K562 (cell line): ENCODE measurements around the gene PLD1. TPM values are rescaled to one million over a fixed set of nuclear protein-coding genes. Genes with fewer than 3 reads are reported as not detected.

Experiments
- ATAC-seq: fragments of 200-7000 bp; cut with Tn5 transposase; 3 replicates; pipeline ENCODE4 v1.9.1; 2020; ENCODE audit warnings: moderate library complexity
- BruUV-seq: library from RNA; stranded (reverse); fragments of 400-500 nt; replicated peaks from 2 replicates; lab custom pipeline; 2021; lab: Mats Ljungman, UMichigan
- CTCF ChIA-PET: fragments of 300-600 bp; formaldehyde crosslinking; extraction: SDS; loops from one replicate; lab custom pipeline; 2021; ENCODE audit warnings: low intra/inter-chr PET ratio; lab: Yijun Ruan, JAX
- POLR2A ChIA-PET: fragments of 300-600, 350-650 bp; sonication (Branson Sonifier 250); formaldehyde crosslinking; extraction: SDS; loops from one replicate; lab custom pipeline; 2021; ENCODE audit warnings: antibody characterized with exemption, inconsistent platforms; lab: Yijun Ruan, JAX
- DNase-seq, 4 experiments: peaks; one replicate each; pipeline versions ENCODE4 v3.0.0 to v3.0.0-alpha.2; 2011 to 2018; ENCODE audit warnings: low spot score in 3 of 4, mixed read lengths in 3 of 4; ENCODE audit errors: extremely low read depth in 1 of 4
- FAIRE-seq: peaks from 2 replicates; lab custom pipeline; 2011; peaks lifted over from hg19 to GRCh38; lab: Jason Lieb, UNC
- H2AFZ ChIP-seq: 2 replicates; pipeline ENCODE4 v1.6.0; 2011; ENCODE audit warnings: low read depth, low read length, control low read depth, inconsistent platforms
- H3K27ac ChIP-seq: fragments of 200-600 bp; 3 replicates; pipeline ENCODE4 v1.8.0; 2011; ENCODE audit warnings: low read depth, mild to moderate bottlenecking, control low read depth, inconsistent platforms, low read length, moderate library complexity, mixed read lengths; ENCODE audit errors: extremely low read depth
- H3K27me3 ChIP-seq, 2 experiments: fragments of 300-600 bp in 1 of 2; 2 replicates in 1 of 2; 3 replicates in 1 of 2; pipeline versions ENCODE4 v1.6.0 to v1.8.0; 2011; ENCODE audit warnings: inconsistent platforms in 2 of 2, low read length in 2 of 2, mild to moderate bottlenecking in 1 of 2, mixed read lengths in 1 of 2, moderate library complexity in 1 of 2; ENCODE audit not compliant: control insufficient read depth in 2 of 2, insufficient read depth in 2 of 2
- H3K36me3 ChIP-seq: fragments of 300-600 bp; 3 replicates; pipeline ENCODE4 v1.8.0; 2011; ENCODE audit warnings: mild to moderate bottlenecking, low read length, inconsistent platforms; ENCODE audit not compliant: control insufficient read depth, insufficient read depth
- H3K4me1 ChIP-seq, 2 experiments: fragments of 200-600 bp in 1 of 2; replicated peaks in 1 of 2; 2 replicates in 1 of 2; 3 replicates in 1 of 2; pipeline versions ENCODE4 v1.5.1 to v1.8.0; 2011; ENCODE audit warnings: inconsistent platforms in 2 of 2, low read length in 2 of 2, mild to moderate bottlenecking in 1 of 2, mixed read lengths in 1 of 2, moderate library complexity in 1 of 2; ENCODE audit not compliant: control insufficient read depth in 2 of 2, insufficient read depth in 2 of 2
- H3K4me2 ChIP-seq: 2 replicates; pipeline ENCODE4 v1.6.1; 2011; ENCODE audit warnings: low read length, control low read depth, inconsistent platforms, mixed read lengths; ENCODE audit not compliant: insufficient read depth
- H3K4me3 ChIP-seq: fragments of 200-600 bp; sonication (generic), shearing (Covaris generic); 2 replicates; pipeline ENCODE4 v1.5.1; 2016; ENCODE audit warnings: control low read depth, inconsistent platforms
- H3K79me2 ChIP-seq: fragments of 200-600 bp; 3 replicates; pipeline ENCODE4 v1.8.0; 2011; ENCODE audit warnings: low read length, inconsistent platforms; ENCODE audit not compliant: control insufficient read depth, insufficient read depth
- H3K9ac ChIP-seq, 2 experiments: 2 replicates each; pipeline versions ENCODE4 v1.6.0 to v1.6.1; 2011; ENCODE audit warnings: low read depth in 2 of 2, low read length in 2 of 2, control low read depth in 1 of 2, inconsistent platforms in 1 of 2, mild to moderate bottlenecking in 1 of 2, mixed read lengths in 1 of 2; ENCODE audit not compliant: insufficient read depth in 1 of 2
- H3K9me1 ChIP-seq: one replicate; pipeline ENCODE4 v1.6.0; 2011; ENCODE audit warnings: inconsistent platforms, mild to moderate bottlenecking, low read length, moderate library complexity; ENCODE audit not compliant: control insufficient read depth, insufficient read depth
- H3K9me3 ChIP-seq: replicated peaks from 2 replicates; pipeline ENCODE4 v1.5.1; 2011; ENCODE audit warnings: low read depth, low read length, inconsistent platforms; ENCODE audit not compliant: control insufficient read depth, insufficient read depth
- H4K20me1 ChIP-seq: replicated peaks from 2 replicates; pipeline ENCODE4 v1.6.1; 2011; ENCODE audit warnings: low read length, inconsistent platforms, mixed read lengths; ENCODE audit not compliant: control insufficient read depth, insufficient read depth
- ADNP ChIP-seq: fragments of 200-800 bp; sonication (Bioruptor generic); IDR thresholded peaks from 2 replicates; pipeline ENCODE4 v1.6.1; 2016; ENCODE audit warnings: missing genetic modification characterization, missing compliant biosample characterization
- ETS2 ChIP-seq: IDR thresholded peaks from 2 replicates; pipeline ENCODE4 v1.6.1; 2016; ENCODE audit warnings: borderline replicate concordance, missing genetic modification characterization, mild to moderate bottlenecking, moderate library complexity, missing compliant biosample characterization; ENCODE audit not compliant: poor library complexity, severe bottlenecking
- NCOA1 ChIP-seq: fragments of 450-650 bp; IDR thresholded peaks from 2 replicates; pipeline ENCODE4 v1.6.1; 2016; ENCODE audit warnings: low read depth
- PRDM10 ChIP-seq: fragments of 450-650 bp; IDR thresholded peaks from 2 replicates; pipeline ENCODE4 v1.6.1; 2018; ENCODE audit not compliant: partially characterized antibody
- SAFB2 ChIP-seq: fragments of 200-400 bp; formaldehyde crosslinking; IDR thresholded peaks from 2 replicates; pipeline ENCODE4 v1.6.1; 2018; ENCODE audit warnings: borderline replicate concordance, low read length, low read depth, moderate library complexity; ENCODE audit not compliant: severe bottlenecking
- SMARCC2 ChIP-seq: fragments of 450-650 bp; IDR thresholded peaks from 2 replicates; pipeline ENCODE4 v1.6.1; 2017; ENCODE audit warnings: antibody characterized with exemption, moderate library complexity, mild to moderate bottlenecking, low read depth
- TCFL5 ChIP-seq: fragments of 250-450 bp; sonication (Bioruptor Pico); conservative IDR thresholded peaks from 2 replicates; pipeline ENCODE4 v1.6.1; 2021; ENCODE audit warnings: mild to moderate bottlenecking, moderate library complexity, matching md5 sums
- UBTF ChIP-seq, 2 experiments: IDR thresholded peaks; 2 replicates each; pipeline ENCODE4 v1.6.1; 2012; ENCODE audit warnings: improper control_type of control experiment in 2 of 2, low read depth in 2 of 2, low read length in 2 of 2, borderline replicate concordance in 1 of 2
- ZNF212 ChIP-seq: fragments of 450-650 bp; formaldehyde crosslinking; IDR thresholded peaks from 2 replicates; pipeline ENCODE4 v1.4.0; 2020; ENCODE audit warnings: mild to moderate bottlenecking
- ZNF311 ChIP-seq: fragments of 250-450 bp; sonication (Bioruptor Pico); IDR thresholded peaks from 2 replicates; pipeline ENCODE4 v1.4.0; 2020; ENCODE audit warnings: mild to moderate bottlenecking, moderate library complexity
- ZNF354B ChIP-seq: fragments of 250-450 bp; sonication (Bioruptor Pico); IDR thresholded peaks from 2 replicates; pipeline ENCODE4 v1.4.0; 2020
- WGBS: fragments of 100-300 bp; shearing (Covaris generic); methylation state at CpG from one replicate; pipeline ENCODE4 v1.1.6; 2016; ENCODE audit warnings: low coverage, mixed read lengths; ENCODE audit not compliant: insufficient coverage; ENCODE audit errors: missing lambda C conversion rate; 5-methylcytosine and 5-hydroxymethylcytosine counted together
- in situ Hi-C: fragments of 300-500 bp; cut with MboI; formaldehyde crosslinking; loops from 4 replicates; pipeline ENCODE4 v1.15.0; 2018; ENCODE audit warnings: inconsistent platforms, mixed read lengths
- intact Hi-C: fragments of 100-400 bp; cut with micrococcal nuclease; formaldehyde crosslinking; loops from 2 replicates; pipeline ENCODE4 v1.14.2; 2022
- polyA plus RNA-seq, 8 experiments: library from polyadenylated mRNA; depleted of rRNA in 4 of 8; stranded (reverse) in 5 of 8; unstranded in 3 of 8; fragments of >200 nt; fragmentation: Nextera tagmentation in 2 of 8; fragmentation: Illumina TruSeq in 1 of 8; extraction: Ambion mirVana in 2 of 8; extraction: Trizol in 1 of 8; gene quantifications; 2 replicates each; pipeline versions ENCODE4 v1.2.1 to v1.2.3, GENCODE V29; 2011 to 2014; ENCODE audit warnings: inconsistent platforms in 1 of 8, missing spikeins in 1 of 8
- total RNA-seq, 7 experiments: library from RNA; depleted of rRNA in 6 of 7; stranded (reverse); fragments of >200 nt in 6 of 7; fragmentation: Illumina TruSeq in 2 of 7; extraction: Trizol in 2 of 7; gene quantifications; 2 replicates each; pipeline versions ENCODE4 v1.2.1 to v1.2.3, GENCODE V29; 2011 to 2021; ENCODE audit warnings: low replicate concordance in 1 of 7

Gene PLD1
- total and polyA plus RNA-seq, 9 of the 15 experiments (the other 6 are each of a cell fraction or from before 2014, with no cell fraction given): 8.4 to 26.1 (median 18.6) TPM

- no peaks in the 10 kb centered on the region for H3K9me1 ChIP-seq
- FAIRE-seq: no peak
- BruUV-seq: no TSS peak
- no peak for ATAC-seq
- H2AFZ ChIP-seq: no peak overlapping the region
- no peaks in the 10 kb centered on the region for H4K20me1 ChIP-seq
- H3K79me2 ChIP-seq: no peaks in the 10 kb centered on the region
- DNase-seq: no peak
- H3K4me1 ChIP-seq: peaks cover 0 to 12% of the 10 kb centered on the region in 2 experiments; a peak in 4 of 5 replicates
- H3K27ac ChIP-seq: no peak overlapping the region
- WGBS: 91% methylated on average over 23 of the region's 40 CpGs
- 0 out of 2 replicates have a peak, but pooled peaks cover 2% of the 10 kb centered on the region for H3K9me3 ChIP-seq
- no peak overlapping the region for H3K4me2 ChIP-seq
- ChIA-PET CTCF (no interaction called here), POLR2A (interaction anchor here (0.7 to 1.3 kb wide), 2 partner anchors 9 to 20 kb away, joined by 3 read pairs; no protein-coding TSS in a partner anchor)
- in situ Hi-C loops (no loop called here), intact Hi-C loops (no loop called here)
- H3K36me3 ChIP-seq: no peaks in the 10 kb centered on the region
- H3K27me3 ChIP-seq: no peaks in the 10 kb centered on the region
- H3K4me3 ChIP-seq: no peak overlapping the region
- H3K9ac ChIP-seq: no peak overlapping the region
- no peak for TF ChIP-seq ZNF311 (CRISPR knock-in tag)
- no peak for TF ChIP-seq NCOA1
- TF ChIP-seq SAFB2: no peak
- TF ChIP-seq ZNF354B (CRISPR knock-in tag): no peak
- no peak for TF ChIP-seq SMARCC2
- no peak for TF ChIP-seq ZNF212
- no peak for TF ChIP-seq ADNP
- TF ChIP-seq TCFL5 (CRISPR knock-in tag): no peak
- no peak for TF ChIP-seq ETS2 (tag)
- TF ChIP-seq UBTF (IDR thresholded peaks at IDR 0.05; ENCODE audit: borderline replicate concordance in 1 of 2, low read depth in 2 of 2, low read length in 2 of 2): no peak
- no peak for TF ChIP-seq PRDM10
Measured at GRCh38 chr3:171745577-171746319, 64.5 kb downstream of the PLD1 start.
